HepG2 (cell line): ENCODE measurements around the gene CCDC154. TPM values are rescaled to one million over a fixed set of nuclear protein-coding genes. Genes with fewer than 3 reads are reported as not detected.

ENCODE experiments used
- AKNA ChIP-seq: sonication (generic); formaldehyde crosslinking; IDR thresholded peaks from 2 replicates; pipeline ENCODE4 v1.4.0; 2020; ENCODE audit warnings: missing genetic modification reagents, borderline replicate concordance
- ASH2L ChIP-seq: fragments of 300-600, 200-600 bp; sonication (generic); IDR thresholded peaks from 2 replicates; pipeline ENCODE4 v1.7.0; 2017; ENCODE audit warnings: low read depth, mild to moderate bottlenecking, moderate library complexity, mixed read lengths, low read length; ENCODE audit not compliant: insufficient read length
- ATRX ChIP-seq: sonication (generic); formaldehyde crosslinking; IDR thresholded peaks from 2 replicates; pipeline ENCODE4 v1.4.0; 2020; ENCODE audit warnings: missing genetic modification reagents, borderline replicate concordance
- ISL2 ChIP-seq: sonication (generic); formaldehyde crosslinking; IDR thresholded peaks from 2 replicates; pipeline ENCODE4 v1.5.0; 2020; ENCODE audit warnings: missing genetic modification reagents
- KAT2B ChIP-seq: fragments of 150-350 bp; IDR thresholded peaks from 2 replicates; pipeline ENCODE4 v1.6.1; 2014; ENCODE audit warnings: low read depth, low read length, borderline replicate concordance
- MXI1 ChIP-seq: IDR thresholded peaks from 3 replicates; pipeline ENCODE4 v1.6.1; 2012; ENCODE audit warnings: low read depth, low read length, inconsistent platforms, borderline replicate concordance
- PRDM15 ChIP-seq: sonication (generic); formaldehyde crosslinking; IDR thresholded peaks from 2 replicates; pipeline ENCODE4 v1.4.0; 2020; ENCODE audit warnings: missing genetic modification reagents
- SP5 ChIP-seq: IDR thresholded peaks from 2 replicates; pipeline ENCODE4 v1.6.1; 2016; ENCODE audit warnings: low read depth, borderline replicate concordance
- XBP1 ChIP-seq: sonication (generic); formaldehyde crosslinking; IDR thresholded peaks from 2 replicates; pipeline ENCODE4 v1.5.0; 2020; ENCODE audit warnings: missing genetic modification reagents
- ZBTB26 ChIP-seq: IDR thresholded peaks from 2 replicates; pipeline ENCODE4 v1.6.1; 2016; ENCODE audit warnings: missing compliant biosample characterization, missing genetic modification reagents, borderline replicate concordance
- ZBTB42 ChIP-seq: sonication (generic); formaldehyde crosslinking; IDR thresholded peaks from 2 replicates; pipeline ENCODE4 v1.5.0; 2020; ENCODE audit warnings: mild to moderate bottlenecking, missing genetic modification reagents
- ZNF10 ChIP-seq: sonication (generic); formaldehyde crosslinking; IDR thresholded peaks from 2 replicates; pipeline ENCODE4 v1.4.0; 2020; ENCODE audit warnings: mild to moderate bottlenecking, low read depth, missing genetic modification reagents, borderline replicate concordance
- ZNF597 ChIP-seq: sonication (generic); formaldehyde crosslinking; IDR thresholded peaks from 2 replicates; pipeline ENCODE4 v1.5.0; 2020; ENCODE audit warnings: missing genetic modification reagents
- ZNF773 ChIP-seq: sonication (generic); formaldehyde crosslinking; IDR thresholded peaks from 2 replicates; pipeline ENCODE4 v1.4.0; 2020; ENCODE audit warnings: missing genetic modification reagents, borderline replicate concordance
- ZNF784 ChIP-seq: sonication (generic); formaldehyde crosslinking; IDR thresholded peaks from 2 replicates; pipeline ENCODE4 v1.5.1; 2020; ENCODE audit warnings: missing genetic modification reagents, mild to moderate bottlenecking, borderline replicate concordance
- ZNF841 ChIP-seq: sonication (generic); formaldehyde crosslinking; IDR thresholded peaks from 2 replicates; pipeline ENCODE4 v1.8.1; 2023; ENCODE audit warnings: missing genetic modification reagents, borderline replicate concordance
- polyA plus RNA-seq, 8 experiments: library from polyadenylated mRNA; depleted of rRNA in 3 of 8; stranded (reverse) in 7 of 8; unstranded in 1 of 8; fragments of >200 nt; fragmentation: Illumina TruSeq in 4 of 8; extraction: Trizol in 4 of 8; gene quantifications; 2 replicates each; pipeline versions ENCODE4 v1.2.1 to v1.2.3, GENCODE V29; 2011 to 2016; ENCODE audit warnings: low read depth in 4 of 8, missing spikeins in 1 of 8, mixed read lengths in 1 of 8; ENCODE audit not compliant: insufficient read depth in 1 of 8
- total RNA-seq, 5 experiments: library from RNA; depleted of rRNA; stranded (reverse); fragments of >200 nt; fragmentation: Illumina TruSeq; extraction: Trizol; gene quantifications; 2 replicates each; pipeline ENCODE4 v1.2.3, GENCODE V29; 2016; ENCODE audit warnings: low read depth in 1 of 5

CCDC154 gene
- total and polyA plus RNA-seq, 2 of the 13 experiments (the other 11 are each of a cell fraction or from before 2014, with no cell fraction given) = 0.92 to 1.5 TPM

- TF ChIP-seq PRDM15 (CRISPR knock-in tag) = no peak
- no peak for TF ChIP-seq ZBTB42 (CRISPR knock-in tag)
- no peak for TF ChIP-seq XBP1 (CRISPR knock-in tag)
- peak; percentile 65; the same call in 1 of the 3 replicates for TF ChIP-seq MXI1
- no peak for TF ChIP-seq ZNF841
- no peak for TF ChIP-seq ATRX (CRISPR knock-in tag)
- TF ChIP-seq ZNF773 = no peak
- peak; percentile 42; the same call in 1 of the 2 replicates for TF ChIP-seq ISL2
- no peak for TF ChIP-seq ZNF784
- peak; percentile 70 for TF ChIP-seq SP5
- no peak for TF ChIP-seq KAT2B
- TF ChIP-seq ASH2L = no peak
- no peak for TF ChIP-seq ZNF597 (CRISPR knock-in tag)
- TF ChIP-seq ZNF10 (CRISPR knock-in tag) = no peak
- no peak for TF ChIP-seq AKNA (CRISPR knock-in tag)
- TF ChIP-seq ZBTB26 (CRISPR knock-in tag) = no peak
Observed at GRCh38 chr16:1408171-1408837, 36.1 kb downstream of the CCDC154 start (continued).
